DND-41 (cell line): Measurements from ENCODE around the gene GPR15LG.

Experiments
- ATAC-seq: fragments of 200-7000 bp; cut with Tn5 transposase; 3 replicates; pipeline ENCODE4 v1.9.1; 2021; ENCODE audit warnings: low read depth; ENCODE audit not compliant: insufficient read depth
- DNase-seq: peaks from one replicate; pipeline ENCODE4 v3.0.0-alpha.2; 2020
- H2AFZ ChIP-seq: 2 replicates; pipeline ENCODE4 v1.6.0; 2012; ENCODE audit warnings: low read depth, low read length
- H3K27ac ChIP-seq: 2 replicates; pipeline ENCODE4 v1.5.1; 2012; ENCODE audit warnings: low read length, inconsistent platforms
- H3K27me3 ChIP-seq: fragments of 200-600 bp; sonication (generic); 2 replicates; pipeline ENCODE4 v1.6.0; 2012; ENCODE audit warnings: low read length, mild to moderate bottlenecking, inconsistent platforms; ENCODE audit not compliant: insufficient read depth, poor library complexity
- H3K36me3 ChIP-seq: 2 replicates; pipeline ENCODE4 v1.5.1; 2012; ENCODE audit warnings: low read length, inconsistent platforms; ENCODE audit not compliant: insufficient read depth
- H3K4me1 ChIP-seq: 2 replicates; pipeline ENCODE4 v1.5.1; 2012; ENCODE audit warnings: mild to moderate bottlenecking, low read length; ENCODE audit not compliant: insufficient read depth
- H3K4me2 ChIP-seq: 2 replicates; pipeline ENCODE4 v1.6.0; 2012; ENCODE audit warnings: mild to moderate bottlenecking, moderate library complexity, low read length, inconsistent platforms; ENCODE audit not compliant: insufficient read depth
- H3K4me3 ChIP-seq, 2 experiments: fragments of 200-600 bp in 1 of 2; shearing (Covaris generic) in 1 of 2; 2 replicates each; pipeline ENCODE4 v1.5.1; 2012 to 2016; ENCODE audit warnings: inconsistent platforms in 2 of 2, low read length in 2 of 2, mild to moderate bottlenecking in 2 of 2, low read depth in 1 of 2, moderate library complexity in 1 of 2
- H3K79me2 ChIP-seq: 2 replicates; pipeline ENCODE4 v1.6.0; 2012; ENCODE audit warnings: low read length, inconsistent platforms; ENCODE audit not compliant: insufficient read depth
- H3K9ac ChIP-seq: 2 replicates; pipeline ENCODE4 v1.6.0; 2012; ENCODE audit warnings: low read depth, mild to moderate bottlenecking, inconsistent platforms, low read length, moderate library complexity
- H3K9me3 ChIP-seq: 2 replicates; pipeline ENCODE4 v1.5.1; 2012; ENCODE audit warnings: low read length, moderate library complexity, mild to moderate bottlenecking, inconsistent platforms; ENCODE audit not compliant: insufficient read depth, severe bottlenecking
- H4K20me1 ChIP-seq: 2 replicates; pipeline ENCODE4 v1.6.0; 2012; ENCODE audit warnings: low read length; ENCODE audit not compliant: insufficient read depth
- EZH2 ChIP-seq: IDR thresholded peaks from 3 replicates; pipeline ENCODE4 v1.6.1; 2012; ENCODE audit warnings: borderline replicate concordance, low read depth, mild to moderate bottlenecking, moderate library complexity, low read length, inconsistent platforms; ENCODE audit not compliant: severe bottlenecking
- TF ChIP-seq, protein P1 (sequence below): IDR thresholded peaks from 2 replicates; pipeline ENCODE4 v1.5.1; 2012; ENCODE audit warnings: borderline replicate concordance, low read length, moderate library complexity, mild to moderate bottlenecking; ENCODE audit not compliant: poor library complexity, severe bottlenecking; ENCODE audit errors: extremely low read depth

GPR15LG gene

DNA sequence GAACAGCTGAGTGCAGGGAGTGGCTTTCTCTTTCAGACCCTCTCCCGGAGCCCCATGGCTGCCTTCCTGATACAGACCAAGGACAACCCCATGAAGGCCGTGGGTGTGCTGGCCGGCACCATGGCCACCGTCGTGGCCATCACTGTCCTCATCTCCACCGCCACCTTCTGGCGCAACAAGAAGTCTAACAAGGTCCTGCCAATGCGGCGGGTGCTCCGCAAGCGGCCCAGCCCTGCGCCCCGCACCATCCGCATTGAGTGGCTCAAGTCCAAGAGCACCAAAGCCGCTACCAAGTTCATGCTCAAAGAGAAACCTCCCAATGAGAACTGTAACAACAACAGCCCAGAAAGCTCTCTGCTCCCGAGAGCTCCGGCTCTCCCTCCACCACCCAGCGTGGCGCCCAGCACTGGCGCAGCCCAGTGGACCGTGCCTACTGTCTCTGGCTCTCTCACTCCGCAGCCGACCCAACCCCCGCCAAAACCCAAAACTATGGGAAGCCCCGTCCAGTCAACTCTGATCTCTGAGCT is 40.5 kb downstream of the GPR15LG start:
- H3K9me3 ChIP-seq: no peaks in the 10 kb centered on the region
- no peak overlapping the region for H3K4me2 ChIP-seq
- no peaks in the 10 kb centered on the region for H4K20me1 ChIP-seq
- no peak for DNase-seq
- no peaks in the 10 kb centered on the region for H3K79me2 ChIP-seq
- no peak overlapping the region for H3K27ac ChIP-seq
- no peak overlapping the region for H3K9ac ChIP-seq
- TF ChIP-seq EZH2: no peak
- TF ChIP-seq, protein P1, sequence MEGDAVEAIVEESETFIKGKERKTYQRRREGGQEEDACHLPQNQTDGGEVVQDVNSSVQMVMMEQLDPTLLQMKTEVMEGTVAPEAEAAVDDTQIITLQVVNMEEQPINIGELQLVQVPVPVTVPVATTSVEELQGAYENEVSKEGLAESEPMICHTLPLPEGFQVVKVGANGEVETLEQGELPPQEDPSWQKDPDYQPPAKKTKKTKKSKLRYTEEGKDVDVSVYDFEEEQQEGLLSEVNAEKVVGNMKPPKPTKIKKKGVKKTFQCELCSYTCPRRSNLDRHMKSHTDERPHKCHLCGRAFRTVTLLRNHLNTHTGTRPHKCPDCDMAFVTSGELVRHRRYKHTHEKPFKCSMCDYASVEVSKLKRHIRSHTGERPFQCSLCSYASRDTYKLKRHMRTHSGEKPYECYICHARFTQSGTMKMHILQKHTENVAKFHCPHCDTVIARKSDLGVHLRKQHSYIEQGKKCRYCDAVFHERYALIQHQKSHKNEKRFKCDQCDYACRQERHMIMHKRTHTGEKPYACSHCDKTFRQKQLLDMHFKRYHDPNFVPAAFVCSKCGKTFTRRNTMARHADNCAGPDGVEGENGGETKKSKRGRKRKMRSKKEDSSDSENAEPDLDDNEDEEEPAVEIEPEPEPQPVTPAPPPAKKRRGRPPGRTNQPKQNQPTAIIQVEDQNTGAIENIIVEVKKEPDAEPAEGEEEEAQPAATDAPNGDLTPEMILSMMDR: no peak
- no peaks in the 10 kb centered on the region for H3K27me3 ChIP-seq
- no peak overlapping the region for H3K4me3 ChIP-seq
- H3K36me3 ChIP-seq: no peaks in the 10 kb centered on the region
- no peak for ATAC-seq
- no peak overlapping the region for H2AFZ ChIP-seq
- no peaks in the 10 kb centered on the region for H3K4me1 ChIP-seq

DNA sequence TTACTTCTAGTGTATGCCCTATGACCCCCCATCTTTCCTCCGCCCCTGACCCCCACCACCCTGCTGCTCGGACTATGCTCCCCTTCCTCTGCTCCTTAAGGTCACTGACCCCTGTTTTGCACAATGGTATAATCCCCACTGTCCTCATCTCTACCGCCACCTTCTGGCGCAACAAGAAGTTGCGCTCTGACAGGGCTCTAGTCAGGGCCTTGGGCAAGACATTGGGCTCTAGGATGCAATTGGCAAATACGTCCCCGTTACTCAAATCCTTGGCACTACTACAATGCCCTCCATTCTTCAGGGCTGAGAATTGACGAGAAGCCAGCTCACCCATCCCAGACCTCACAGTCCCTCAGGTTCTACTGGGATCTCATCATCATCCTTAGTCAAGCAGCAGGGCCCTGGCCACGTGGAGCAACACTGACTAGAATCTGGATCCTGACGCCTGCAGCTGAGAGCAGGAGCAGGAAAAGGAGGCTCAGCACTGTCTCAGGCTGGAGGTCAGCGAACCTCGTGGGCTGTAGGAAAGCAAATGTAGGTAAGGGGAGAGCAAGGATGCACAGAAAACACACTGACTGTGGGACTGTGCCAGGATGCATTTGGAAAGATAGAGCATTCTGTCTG is 41.1 kb downstream of the GPR15LG start:
- no peaks in the 10 kb centered on the region for H3K9me3 ChIP-seq
- H3K4me2 ChIP-seq: no peak overlapping the region
- H3K36me3 ChIP-seq: no peaks in the 10 kb centered on the region
- no peak overlapping the region for H3K4me3 ChIP-seq
- H3K27ac ChIP-seq: no peak overlapping the region
- H4K20me1 ChIP-seq: no peaks in the 10 kb centered on the region
- peak; percentile 76 for ATAC-seq
- peak; percentile 46 for DNase-seq
- TF ChIP-seq, protein P1: peak; percentile 75
- TF ChIP-seq EZH2: no peak
- no peaks in the 10 kb centered on the region for H3K79me2 ChIP-seq
- no peak overlapping the region for H3K9ac ChIP-seq
- H2AFZ ChIP-seq: no peak overlapping the region
- H3K4me1 ChIP-seq: no peaks in the 10 kb centered on the region
- no peaks in the 10 kb centered on the region for H3K27me3 ChIP-seq

- no peak overlapping the region for H2AFZ ChIP-seq
- ATAC-seq (no peak), DNase-seq (no peak)
- H3K79me2 ChIP-seq: no peaks in the 10 kb centered on the region
- no peak overlapping the region for H3K27ac ChIP-seq
- H3K9me3 ChIP-seq: no peaks in the 10 kb centered on the region
- no peak overlapping the region for H3K4me2 ChIP-seq
- H3K36me3 ChIP-seq: no peaks in the 10 kb centered on the region
- TF ChIP-seq, protein P1: no peak
- no peak for TF ChIP-seq EZH2
- H4K20me1 ChIP-seq: no peaks in the 10 kb centered on the region
- H3K4me1 ChIP-seq: no peaks in the 10 kb centered on the region
- no peak overlapping the region for H3K9ac ChIP-seq
- no peaks in the 10 kb centered on the region for H3K27me3 ChIP-seq
- no peak overlapping the region for H3K4me3 ChIP-seq
Observed at GRCh38 chr10:84216834-84217233, 43.2 kb downstream of the GPR15LG start.

GRCh38 chr10:84217746-84218145 is 44.1 kb downstream of the GPR15LG start:
- no peak for ATAC-seq
- no peaks in the 10 kb centered on the region for H4K20me1 ChIP-seq
- no peak overlapping the region for H3K27ac ChIP-seq
- no peak overlapping the region for H3K4me2 ChIP-seq
- H3K79me2 ChIP-seq: no peaks in the 10 kb centered on the region
- no peak for DNase-seq
- H3K4me1 ChIP-seq: no peaks in the 10 kb centered on the region
- no peaks in the 10 kb centered on the region for H3K27me3 ChIP-seq
- no peak overlapping the region for H3K9ac ChIP-seq
- TF ChIP-seq, protein P1: no peak
- TF ChIP-seq EZH2: no peak
- H3K9me3 ChIP-seq: no peaks in the 10 kb centered on the region
- H3K36me3 ChIP-seq: no peaks in the 10 kb centered on the region
- H3K4me3 ChIP-seq: no peak overlapping the region
- no peak overlapping the region for H2AFZ ChIP-seq
